ENCODE measurements around the gene RNASE4. TPM values are rescaled to one million over a fixed set of nuclear protein-coding genes. Genes with fewer than 3 reads are reported as not detected.
"Not testable (repeated sequence)": the region's sequence is repeated elsewhere in the genome, so short reads cannot be mapped to it uniquely, and the experiment has no call there.

Gene RNASE4
- total RNA-seq, 2 experiments from 2014 or later, result 0.63 to 1.6 TPM

- no peak for DNase-seq
- Mint-ChIP-seq H3K9me3 (ENCODE audit: insufficient read depth) (no peaks in the 10 kb centered on the region), H3K36me3 (ENCODE audit: low read depth) (no peaks in the 10 kb centered on the region), H3K4me1 (ENCODE audit: low read depth) (peaks cover 22% of the 10 kb centered on the region), H3K27me3 (ENCODE audit: low read depth) (no peaks in the 10 kb centered on the region), H3K4me3 (no peak overlapping the region), H3K27ac (no peak overlapping the region)
- ATAC-seq, result no peak
- ChIA-PET CTCF (interaction anchor here (1.1 to 1.8 kb wide), 4 partner anchors 25 to 355 kb away, joined by 3 to 6 read pairs (median 4); no protein-coding TSS in a partner anchor), POLR2A (no interaction called here)
Observed at GRCh38 chr14:20687362-20688166, 3.2 kb downstream of the RNASE4 start.

- H3K4me3 Mint-ChIP-seq, result no peak within 1 kb of the TSS
- peaks cover 22% of the 10 kb centered on the region for H3K4me1 Mint-ChIP-seq (ENCODE audit: low read depth)
- ChIA-PET POLR2A (no interaction called here), CTCF (interaction anchor here (1.0 to 1.8 kb wide), 4 partner anchors 24 to 356 kb away, joined by 3 to 5 read pairs (median 4); no protein-coding TSS in a partner anchor)
- ATAC-seq, result no peak
- no peaks in the 10 kb centered on the region for H3K36me3 Mint-ChIP-seq (ENCODE audit: low read depth)
- no peaks in the 10 kb centered on the region for H3K9me3 Mint-ChIP-seq (ENCODE audit: insufficient read depth)
- no peaks in the 10 kb centered on the region for H3K27me3 Mint-ChIP-seq (ENCODE audit: low read depth)
- DNase-seq, result no peak
- no peak within 1 kb of the TSS for H3K27ac Mint-ChIP-seq
Observed at GRCh38 chr14:20688167-20688839, 3.9 kb downstream of the RNASE4 start, which contains the start of gene ANG. ANG (plus strand) TSS chr14:20688764; CDS start chr14:20693565, 4,801 bp downstream.

DNA sequence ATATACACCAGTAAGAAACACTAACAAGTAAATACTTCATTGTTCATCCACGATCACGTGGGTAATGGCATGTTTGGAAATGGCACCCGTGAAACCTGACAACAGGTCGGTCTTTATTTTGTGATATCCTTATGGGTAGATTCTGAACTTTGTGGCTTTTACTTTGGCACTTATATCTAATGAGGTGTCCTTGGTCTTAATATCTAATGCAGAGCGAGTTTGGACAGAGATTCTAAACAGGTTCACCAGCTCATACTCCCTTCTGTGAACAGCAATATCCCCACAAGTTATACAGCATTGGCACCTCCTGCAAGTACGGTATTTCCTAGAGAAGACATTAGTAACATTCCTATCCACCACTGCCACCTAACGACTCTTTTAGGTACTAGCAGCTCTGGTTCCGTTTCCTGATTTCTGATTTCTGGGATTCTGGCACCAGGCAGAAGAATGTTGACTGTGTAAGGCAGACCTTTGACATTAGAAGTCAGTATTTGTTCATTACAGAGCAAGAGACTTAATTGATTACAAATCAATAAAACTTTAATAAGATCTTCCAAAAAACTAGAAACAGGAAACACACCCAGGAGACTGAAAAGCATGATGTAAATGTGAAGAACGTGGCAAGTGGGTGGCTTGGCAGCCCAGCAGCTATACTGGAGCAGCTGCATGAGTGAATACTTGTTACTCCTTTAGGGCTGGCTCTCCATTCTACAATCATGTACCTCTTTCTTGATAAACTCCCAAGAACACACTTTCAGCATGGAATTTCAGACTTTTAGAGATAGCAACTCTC, 6.7 kb downstream of the RNASE4 start:
- ChIA-PET CTCF (interaction anchor here (0.6 to 5.2 kb wide), 31 partner anchors 9 to 1869 kb away, joined by 3 to 108 read pairs (median 6); partner anchors contain the start of gene PARP2), POLR2A (interaction anchor here (1.3 kb wide), 1 partner anchor 26 kb away, joined by 4 read pairs; no protein-coding TSS in a partner anchor)
- no peak overlapping the region for H3K27ac Mint-ChIP-seq
- DNase-seq (peak; percentile 61), ATAC-seq (peak; percentile 81)
- H3K27me3 Mint-ChIP-seq (ENCODE audit: low read depth), result no peaks in the 10 kb centered on the region
- no peaks in the 10 kb centered on the region for H3K36me3 Mint-ChIP-seq (ENCODE audit: low read depth)
- H3K4me3 Mint-ChIP-seq, result no peak overlapping the region
- peaks cover 10% of the 10 kb centered on the region for H3K4me1 Mint-ChIP-seq (ENCODE audit: low read depth)
- no peaks in the 10 kb centered on the region for H3K9me3 Mint-ChIP-seq (ENCODE audit: insufficient read depth)

DNA sequence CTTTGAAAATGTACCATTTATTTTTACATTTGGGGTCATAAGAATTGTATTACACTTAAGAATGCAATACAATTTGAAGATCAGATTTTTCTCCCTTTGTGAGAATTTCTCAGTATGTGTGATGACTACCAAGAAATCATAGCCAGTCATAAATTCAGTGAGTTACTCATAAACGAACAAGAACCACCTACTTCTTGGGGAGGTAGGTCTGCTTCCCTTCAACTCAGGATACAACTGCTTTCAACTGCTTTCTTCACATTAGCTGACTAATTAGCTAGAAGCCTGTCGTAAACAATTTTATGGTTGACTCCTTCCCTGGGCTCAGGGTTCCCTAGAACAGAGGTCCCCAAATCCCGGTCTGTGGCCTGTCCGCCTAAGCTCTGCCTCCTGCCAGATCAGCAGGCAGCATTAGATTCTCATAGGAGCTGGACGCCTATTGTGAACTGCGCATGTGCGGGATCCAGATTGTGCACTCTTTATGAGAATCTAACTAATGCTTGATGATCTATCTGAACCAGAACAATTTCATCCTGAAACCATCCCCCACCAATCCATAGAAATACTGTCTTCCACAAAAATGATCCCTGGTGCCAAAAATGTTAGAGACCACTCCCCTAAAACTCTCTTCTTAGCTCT, 7.9 kb downstream of the RNASE4 start:
- no peak for DNase-seq
- Mint-ChIP-seq H3K4me3 (no peak overlapping the region), H3K36me3 (ENCODE audit: low read depth) (no peaks in the 10 kb centered on the region), H3K9me3 (ENCODE audit: insufficient read depth) (no peaks in the 10 kb centered on the region), H3K4me1 (ENCODE audit: low read depth) (peaks cover 7% of the 10 kb centered on the region), H3K27ac (no peak overlapping the region), H3K27me3 (ENCODE audit: low read depth) (no peaks in the 10 kb centered on the region)
- ChIA-PET POLR2A (interaction anchor here (0.6 to 1.3 kb wide), 2 partner anchors 27 to 158 kb away, joined by 3 to 4 read pairs; no protein-coding TSS in a partner anchor), CTCF (interaction anchor here (0.7 to 5.2 kb wide), 14 partner anchors 8 to 365 kb away, joined by 4 to 108 read pairs (median 11); no protein-coding TSS in a partner anchor)
- no peak for ATAC-seq

GRCh38 chr14:20696764-20697163, 12.4 kb downstream of the RNASE4 start:
- no peak for ATAC-seq
- Mint-ChIP-seq H3K9me3 (ENCODE audit: insufficient read depth) (no peaks in the 10 kb centered on the region), H3K4me3 (no peak overlapping the region), H3K36me3 (ENCODE audit: low read depth) (no peaks in the 10 kb centered on the region), H3K27me3 (ENCODE audit: low read depth) (peaks cover 8% of the 10 kb centered on the region), H3K27ac (no peak overlapping the region), H3K4me1 (ENCODE audit: low read depth) (no peaks in the 10 kb centered on the region)
- ChIA-PET POLR2A (no interaction called here), CTCF (interaction anchor here (0.7 to 4.4 kb wide), 17 partner anchors 13 to 275 kb away, joined by 3 to 56 read pairs (median 4); partner anchors contain the start of gene RNASE4)
- DNase-seq, result no peak

GRCh38 chr14:20697273-20698017, 13.1 kb downstream of the RNASE4 start:
- ChIA-PET CTCF (interaction anchor here (0.6 to 4.4 kb wide), 21 partner anchors 13 to 274 kb away, joined by 3 to 56 read pairs (median 4); partner anchors contain the start of gene RNASE4), POLR2A (no interaction called here)
- H3K36me3 Mint-ChIP-seq (ENCODE audit: low read depth), result no peaks in the 10 kb centered on the region
- DNase-seq (peak; percentile 72), ATAC-seq (peak; percentile 75)
- H3K4me3 Mint-ChIP-seq, result no peak overlapping the region
- H3K4me1 Mint-ChIP-seq (ENCODE audit: low read depth), result no peaks in the 10 kb centered on the region
- no peaks in the 10 kb centered on the region for H3K9me3 Mint-ChIP-seq (ENCODE audit: insufficient read depth)
- H3K27me3 Mint-ChIP-seq (ENCODE audit: low read depth), result peaks cover 8% of the 10 kb centered on the region
- no peak overlapping the region for H3K27ac Mint-ChIP-seq

GRCh38 chr14:20698018-20698329, 13.6 kb downstream of the RNASE4 start:
- CTCF ChIA-PET, result interaction anchor here (0.6 to 4.4 kb wide), 9 partner anchors 19 to 273 kb away, joined by 3 to 56 read pairs (median 4); no protein-coding TSS in a partner anchor
- H3K27ac Mint-ChIP-seq, result no peak overlapping the region
- peaks cover 8% of the 10 kb centered on the region for H3K27me3 Mint-ChIP-seq (ENCODE audit: low read depth)
- H3K36me3 Mint-ChIP-seq (ENCODE audit: low read depth), result no peaks in the 10 kb centered on the region
- no peaks in the 10 kb centered on the region for H3K9me3 Mint-ChIP-seq (ENCODE audit: insufficient read depth)
- DNase-seq, result no peak
- ATAC-seq, result no peak
- POLR2A ChIA-PET, result no interaction called here
- no peaks in the 10 kb centered on the region for H3K4me1 Mint-ChIP-seq (ENCODE audit: low read depth)
- no peak overlapping the region for H3K4me3 Mint-ChIP-seq

DNA sequence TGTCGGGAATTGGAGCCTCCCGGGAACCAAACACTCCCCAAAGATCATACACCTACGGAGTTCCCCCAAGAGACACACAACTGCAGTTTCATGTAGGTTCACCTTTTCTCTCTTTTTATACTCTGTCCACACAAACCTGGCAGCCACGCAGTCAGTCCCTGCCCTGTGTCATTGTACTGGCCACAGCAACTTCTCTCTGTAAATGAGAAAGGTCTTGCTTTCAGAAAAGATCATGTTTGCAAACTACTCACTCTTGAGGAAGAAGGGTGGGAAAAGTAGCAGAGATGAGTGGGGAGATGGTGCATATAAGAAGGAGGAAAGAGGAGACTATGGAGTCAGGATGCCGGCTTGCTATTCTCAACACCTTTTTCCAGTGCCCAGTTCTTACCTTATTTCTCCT, 14.6 kb downstream of the RNASE4 start:
- Mint-ChIP-seq H3K36me3 (ENCODE audit: low read depth) (no peaks in the 10 kb centered on the region), H3K9me3 (ENCODE audit: insufficient read depth) (no peaks in the 10 kb centered on the region), H3K27me3 (ENCODE audit: low read depth) (peaks cover 8% of the 10 kb centered on the region), H3K4me3 (no peak overlapping the region), H3K27ac (no peak overlapping the region), H3K4me1 (ENCODE audit: low read depth) (no peaks in the 10 kb centered on the region)
- ChIA-PET POLR2A (no interaction called here), CTCF (interaction anchor here (1.0 to 4.4 kb wide), 8 partner anchors 18 to 272 kb away, joined by 3 to 56 read pairs (median 15); no protein-coding TSS in a partner anchor)
- ATAC-seq (no peak), DNase-seq (no peak)

DNA sequence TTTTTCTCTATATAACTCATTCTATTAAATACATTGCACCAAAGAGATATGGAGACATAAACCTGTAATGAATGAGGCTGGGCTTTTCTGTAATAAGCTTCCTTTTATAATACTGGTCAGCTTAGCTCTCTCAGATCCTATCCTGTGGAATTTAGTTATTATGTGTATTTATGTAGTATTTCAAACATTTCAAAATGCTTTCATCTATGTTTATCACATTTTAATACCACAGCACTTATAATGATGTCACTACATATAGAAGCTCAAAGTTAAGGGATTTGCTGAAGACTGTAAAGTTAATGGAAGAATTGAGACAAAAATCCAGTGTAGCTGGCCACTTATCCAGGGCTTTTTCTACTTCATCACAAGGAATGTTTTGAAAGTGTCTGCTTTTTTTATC, 15.6 kb downstream of the RNASE4 start:
- no peaks in the 10 kb centered on the region for H3K9me3 Mint-ChIP-seq (ENCODE audit: insufficient read depth)
- no peak overlapping the region for H3K27ac Mint-ChIP-seq
- H3K4me1 Mint-ChIP-seq (ENCODE audit: low read depth), result no peaks in the 10 kb centered on the region
- ChIA-PET CTCF (interaction anchor here (1.0 to 2.0 kb wide), 5 partner anchors 9 to 271 kb away, joined by 4 to 14 read pairs (median 12); no protein-coding TSS in a partner anchor), POLR2A (interaction anchor here (0.8 kb wide), 1 partner anchor 9 kb away, joined by 3 read pairs; no protein-coding TSS in a partner anchor)
- no peak overlapping the region for H3K4me3 Mint-ChIP-seq
- H3K36me3 Mint-ChIP-seq (ENCODE audit: low read depth), result no peaks in the 10 kb centered on the region
- DNase-seq, result no peak
- no peak for ATAC-seq
- peaks cover 8% of the 10 kb centered on the region for H3K27me3 Mint-ChIP-seq (ENCODE audit: low read depth)

DNA sequence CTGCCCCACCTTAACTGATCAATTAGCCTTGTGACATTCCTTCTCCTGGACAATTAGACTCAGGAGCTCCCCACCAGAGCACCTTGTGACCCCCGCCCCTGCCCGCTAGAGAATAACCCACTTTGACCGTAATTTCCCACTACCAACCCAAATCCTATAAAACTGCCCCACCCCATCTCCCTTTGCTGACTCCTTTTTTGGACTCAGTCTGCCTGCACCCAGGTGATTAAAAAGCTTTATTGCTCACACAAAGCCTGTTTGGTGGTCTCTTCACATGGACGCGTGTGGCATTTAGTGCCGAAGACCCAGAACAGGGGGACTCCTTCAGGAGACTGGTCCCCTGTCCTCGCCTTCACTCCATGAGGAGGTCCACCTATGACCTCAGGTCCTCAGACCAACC, 16.6 kb downstream of the RNASE4 start:
- ATAC-seq; H3K9me3 Mint-ChIP-seq (ENCODE audit: insufficient read depth); H3K27ac Mint-ChIP-seq; H3K4me1 Mint-ChIP-seq (ENCODE audit: low read depth); DNase-seq; H3K36me3 Mint-ChIP-seq (ENCODE audit: low read depth); H3K4me3 Mint-ChIP-seq; H3K27me3 Mint-ChIP-seq (ENCODE audit: low read depth); POLR2A ChIA-PET: not testable (repeated sequence)
- CTCF ChIA-PET, result interaction anchor here (1.8 to 2.0 kb wide), 4 partner anchors 10 to 270 kb away, joined by 10 to 14 read pairs (median 12); no protein-coding TSS in a partner anchor
